GM21723 (cell line): ENCODE measurements around the gene CLEC20A.
A peak's percentile ranks its signal among the peaks of the same experiment; 100 is the strongest.
"Not testable (repeated sequence)": the region's sequence is repeated elsewhere in the genome, so short reads cannot be mapped to it uniquely, and the experiment has no call there.

ENCODE experiments used
- ATAC-seq: cut with Tn5 transposase; IDR thresholded peaks from one replicate; pipeline ENCODE4 v1.9.1; 2021; ENCODE audit warnings: mild to moderate bottlenecking, moderate library complexity; ENCODE audit not compliant: unreplicated experiment

The CLEC20A gene

DNA sequence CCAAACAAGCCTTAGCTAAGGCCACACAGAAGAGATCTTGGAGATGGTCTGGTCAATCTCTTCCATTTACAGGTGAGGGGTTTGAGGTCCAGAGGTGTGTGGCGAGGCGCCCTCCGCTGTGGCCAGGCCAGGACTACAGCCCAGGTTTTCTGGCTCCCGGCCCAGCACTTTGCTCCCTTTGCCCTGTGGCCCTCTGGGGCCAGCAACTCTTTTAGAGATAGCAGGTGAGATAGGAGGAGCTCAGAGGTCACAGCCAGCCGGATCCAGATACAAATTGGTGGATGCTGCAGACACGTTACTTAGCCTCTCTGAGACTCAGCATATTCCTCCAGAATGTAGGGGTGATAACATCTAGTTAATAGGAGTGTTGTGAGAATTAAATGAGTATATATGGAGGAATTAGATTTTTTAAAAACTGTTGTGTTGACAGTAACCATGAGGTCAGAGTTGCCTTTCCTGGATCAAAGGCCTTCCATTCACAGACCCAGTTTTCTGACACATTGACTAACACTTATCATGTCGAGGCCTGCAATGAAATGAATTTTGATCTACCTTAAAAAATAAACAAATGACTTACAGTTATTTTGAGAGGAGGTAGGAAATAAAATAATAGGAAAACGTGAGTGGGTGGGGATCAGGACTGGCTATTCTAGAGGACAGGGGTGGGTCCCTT, 32.7 kb upstream of the CLEC20A start:
- ATAC-seq = no peak

DNA sequence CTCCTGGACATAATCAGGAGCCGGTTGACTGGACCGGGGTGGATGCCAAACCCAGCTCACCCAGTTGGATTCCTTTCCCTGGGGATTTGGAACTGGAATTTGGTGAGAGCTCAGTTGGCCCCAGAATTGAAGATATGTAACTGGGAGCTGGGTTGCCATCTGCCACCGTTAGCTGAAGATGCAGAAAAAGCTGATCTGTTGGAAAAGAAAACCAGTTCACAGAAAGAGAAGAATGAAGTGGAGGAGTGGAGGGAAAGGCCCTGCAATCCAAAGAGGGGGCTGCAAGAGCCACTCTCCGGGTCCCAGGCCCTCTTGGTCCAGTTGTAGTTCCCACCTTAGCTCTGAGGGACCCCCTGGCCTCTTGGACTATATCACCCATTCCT, 32.2 kb upstream of the CLEC20A start:
- ATAC-seq = no peak

DNA sequence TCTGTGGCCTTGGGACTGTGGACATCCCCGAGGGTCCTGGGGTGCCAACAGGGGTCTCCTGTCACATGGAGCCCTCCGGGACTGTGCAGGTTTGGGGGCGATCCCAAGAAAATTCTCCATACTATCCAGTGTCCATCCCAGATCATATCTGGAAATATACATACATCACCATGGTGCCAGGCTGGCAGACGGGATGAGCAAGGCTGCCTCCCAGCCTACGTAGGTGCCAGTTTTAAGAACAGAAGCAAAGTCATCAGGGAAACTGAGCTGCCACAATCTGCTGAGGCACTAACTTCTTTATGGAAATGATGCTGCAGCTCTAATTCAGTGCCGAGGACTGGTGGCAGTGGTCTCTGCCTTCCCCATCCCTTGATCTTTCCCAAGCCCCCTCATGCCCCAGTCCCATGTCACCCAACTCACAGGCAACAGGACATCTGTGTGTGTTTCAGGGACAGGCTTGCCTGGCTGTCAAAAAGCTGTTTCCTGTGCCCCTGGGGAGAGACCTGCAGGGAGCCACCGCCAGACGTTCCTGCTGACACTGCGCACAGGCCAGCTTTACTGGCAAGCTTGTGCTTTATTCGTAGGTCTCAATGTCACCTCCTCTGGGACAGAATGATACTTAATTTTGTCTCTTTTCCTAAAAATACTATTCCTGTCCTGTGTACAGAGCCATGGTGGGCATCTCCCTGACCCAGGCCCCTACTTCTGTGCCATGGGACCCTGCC, 31.6 kb upstream of the CLEC20A start:
- no peak for ATAC-seq

DNA sequence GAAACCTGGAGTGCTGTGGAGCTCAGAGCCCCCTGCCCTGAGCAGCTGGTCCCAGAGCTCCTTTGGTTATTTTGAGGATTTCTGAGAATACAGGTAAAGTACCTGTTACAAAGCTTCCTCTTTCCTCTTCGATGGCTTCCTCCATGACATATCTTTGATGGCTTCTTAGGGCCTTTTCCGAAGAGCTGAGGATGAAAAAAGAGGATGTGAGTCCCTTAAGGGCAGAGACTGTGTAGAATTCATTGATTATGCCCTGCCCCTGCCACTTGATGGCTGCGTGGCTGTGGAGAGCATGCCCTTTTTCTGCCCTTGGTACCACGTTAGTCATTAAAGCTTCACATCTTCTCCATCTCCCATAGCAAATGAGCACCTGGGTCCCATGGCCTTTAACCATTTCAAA, 30.4 kb upstream of the CLEC20A start:
- no peak for ATAC-seq

DNA sequence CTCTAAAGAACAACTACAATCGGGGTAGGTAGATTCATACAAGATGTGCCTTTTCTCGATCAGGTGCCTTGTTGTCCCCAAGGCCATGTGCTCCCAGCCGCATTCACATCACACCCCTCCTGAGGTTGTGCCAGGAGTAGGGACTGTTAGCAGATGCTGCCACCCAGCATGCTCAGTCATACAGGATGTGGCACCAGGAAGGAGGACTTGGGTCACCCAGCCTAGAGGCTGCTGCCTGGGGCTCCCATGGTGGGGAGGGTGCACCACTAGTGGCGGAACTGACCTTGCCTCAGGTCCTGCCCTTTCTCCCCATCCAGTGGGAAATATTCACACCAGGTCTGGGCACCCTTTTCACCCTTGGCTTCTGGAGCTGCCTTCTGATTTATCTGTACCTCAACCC, 24.5 kb upstream of the CLEC20A start:
- ATAC-seq = no peak

DNA sequence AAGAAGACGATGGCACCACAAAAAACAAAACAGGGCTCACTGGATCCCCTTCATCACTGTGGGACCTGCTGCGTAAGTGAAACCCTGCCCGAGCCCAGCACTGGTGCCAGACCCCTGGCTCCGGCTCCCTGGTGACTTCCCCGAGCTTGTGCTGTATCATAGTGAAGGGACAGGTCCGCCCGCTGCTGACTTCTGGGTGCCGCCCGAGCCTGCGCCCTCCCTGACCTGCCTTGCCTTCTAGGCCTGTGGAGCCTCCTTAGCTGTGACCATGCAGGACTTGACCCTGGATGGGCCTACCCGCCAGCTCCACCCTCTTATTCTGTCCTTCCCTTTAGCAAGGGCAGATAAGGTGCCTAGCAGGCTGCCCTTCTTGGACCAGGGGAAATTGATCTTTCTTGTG, 24.0 kb upstream of the CLEC20A start:
- no peak for ATAC-seq

DNA sequence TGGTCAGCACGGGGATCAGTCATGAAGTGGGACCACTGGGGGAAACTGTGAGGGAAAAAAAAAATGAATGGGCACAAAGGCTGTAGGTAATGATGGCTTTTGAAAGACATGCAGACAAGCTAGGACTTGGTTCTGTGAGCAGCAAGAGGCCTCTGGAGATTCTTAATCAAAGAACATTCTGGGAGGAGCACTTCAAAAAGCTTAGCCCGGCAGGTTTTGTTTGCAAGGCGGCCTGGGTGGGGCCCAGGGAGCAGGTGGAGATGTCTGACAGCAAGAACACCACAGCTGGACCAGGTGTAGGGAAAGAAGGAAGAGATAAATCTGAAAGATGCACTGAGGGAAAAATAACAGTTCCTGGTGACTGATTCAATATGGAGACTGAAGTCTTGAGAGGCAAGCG, 22.1 kb upstream of the CLEC20A start:
- no peak for ATAC-seq

DNA sequence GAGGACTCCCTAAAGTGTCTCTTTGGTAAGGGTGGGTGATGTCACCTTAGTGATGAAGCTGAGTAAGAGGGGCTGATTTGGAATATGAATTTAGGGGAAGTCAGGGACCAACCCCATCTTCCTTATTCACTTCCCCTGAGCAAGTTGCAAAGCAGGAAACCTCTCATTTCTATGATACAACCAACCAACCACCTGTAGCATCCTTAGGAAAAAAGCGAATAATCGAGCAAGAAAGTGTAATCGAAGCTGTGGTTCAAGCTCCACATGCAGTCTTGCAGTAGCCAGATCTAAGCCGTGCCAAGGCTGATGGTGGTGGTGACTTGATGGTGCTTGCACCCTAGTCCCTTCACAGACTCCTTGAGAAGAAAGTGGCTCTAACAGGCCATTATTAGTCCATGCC, 19.3 kb upstream of the CLEC20A start:
- no peak for ATAC-seq

DNA sequence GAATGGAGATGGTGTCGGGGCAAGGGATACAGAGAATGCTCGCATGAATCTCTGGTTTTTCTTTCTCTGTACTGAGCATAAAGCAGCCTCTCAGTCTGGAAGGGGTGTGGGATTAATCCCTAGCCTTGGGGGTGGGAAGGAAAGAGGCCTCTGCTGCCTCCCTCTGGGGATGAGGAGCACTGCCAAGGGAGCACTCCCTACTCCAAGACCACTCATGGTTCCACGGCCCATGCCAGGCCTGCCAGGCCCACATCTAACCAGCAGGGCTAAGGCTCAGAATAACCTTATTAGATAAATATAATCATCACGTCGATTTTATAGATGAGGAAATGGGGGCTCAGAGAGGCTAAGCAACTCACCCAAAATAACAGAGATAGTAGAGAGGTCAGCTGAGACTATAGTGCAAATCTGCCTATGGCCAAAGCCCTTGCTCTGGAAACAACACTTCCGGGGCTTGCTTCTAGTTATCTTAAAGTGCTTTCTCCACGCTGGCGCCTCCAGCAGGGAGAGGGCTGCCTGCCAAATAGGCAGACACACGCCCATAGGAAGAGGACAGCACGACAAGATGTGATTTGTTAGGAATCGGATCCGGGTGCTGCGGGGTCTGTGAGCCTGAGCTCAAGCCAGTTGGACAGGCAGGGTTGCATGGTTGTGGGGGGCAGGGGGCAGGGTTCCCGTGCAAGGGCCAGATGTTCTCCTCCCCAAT, 16.7 kb upstream of the CLEC20A start:
- ATAC-seq = no peak

DNA sequence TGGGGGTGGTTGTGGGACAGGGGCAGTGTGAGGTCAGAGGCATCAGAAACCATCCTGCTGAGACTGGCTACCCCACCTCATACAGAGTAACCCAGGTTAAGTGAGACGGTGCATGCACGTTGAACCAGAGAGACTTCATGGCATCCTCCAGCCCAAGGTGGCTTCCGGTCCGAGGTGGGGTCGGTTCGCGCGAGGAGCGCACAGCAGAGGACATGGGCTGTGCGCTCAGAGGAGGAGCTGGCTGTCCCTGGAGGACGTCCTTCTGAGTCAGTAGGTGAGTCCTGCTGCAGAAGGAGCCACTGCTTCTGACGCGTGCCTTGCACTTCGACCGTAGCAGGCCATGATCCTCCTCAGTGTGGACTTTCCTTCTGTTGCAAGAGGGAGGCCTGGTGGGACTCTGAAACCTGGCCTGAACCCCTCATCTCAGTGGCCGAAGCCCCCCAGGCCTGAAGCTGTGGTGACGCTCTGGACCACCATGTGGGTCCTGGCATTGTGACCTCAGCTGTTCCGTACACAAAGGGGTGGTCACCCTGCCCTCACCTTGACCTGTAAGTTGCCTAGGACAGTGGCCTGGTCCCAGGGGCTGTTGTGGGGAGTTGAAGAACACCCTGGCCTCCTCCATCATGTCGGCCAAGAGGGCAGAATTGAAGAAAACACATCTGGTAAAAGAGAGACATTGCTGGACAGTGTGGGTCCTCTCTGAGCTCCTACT, 16.0 kb upstream of the CLEC20A start, which contains the start of gene TEX35:
TSS of gene TEX35 (plus strand) at position 544 of the 712 bp plus-strand sequence. CDS start at position 624, 80 bp downstream.
- ATAC-seq = no peak

DNA sequence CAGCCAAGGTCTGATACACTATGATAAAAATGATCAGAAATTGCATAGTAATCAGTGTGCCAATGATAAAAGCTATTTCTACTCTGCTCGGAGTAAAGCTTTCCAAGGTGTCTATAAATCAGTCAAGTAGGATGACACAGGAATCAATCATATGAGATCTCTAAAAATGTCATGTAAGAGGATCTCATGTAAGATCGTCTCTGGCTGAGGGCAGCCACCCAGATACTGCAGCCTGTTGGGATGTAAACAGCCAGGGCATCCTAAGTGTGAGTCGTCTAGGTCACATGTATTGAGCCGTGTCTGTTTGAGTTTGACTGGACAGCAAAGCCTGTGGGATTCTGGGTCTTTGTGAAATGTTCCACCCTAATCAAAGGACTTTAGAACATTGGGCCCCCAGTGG, 13.4 kb upstream of the CLEC20A start:
- no peak for ATAC-seq

DNA sequence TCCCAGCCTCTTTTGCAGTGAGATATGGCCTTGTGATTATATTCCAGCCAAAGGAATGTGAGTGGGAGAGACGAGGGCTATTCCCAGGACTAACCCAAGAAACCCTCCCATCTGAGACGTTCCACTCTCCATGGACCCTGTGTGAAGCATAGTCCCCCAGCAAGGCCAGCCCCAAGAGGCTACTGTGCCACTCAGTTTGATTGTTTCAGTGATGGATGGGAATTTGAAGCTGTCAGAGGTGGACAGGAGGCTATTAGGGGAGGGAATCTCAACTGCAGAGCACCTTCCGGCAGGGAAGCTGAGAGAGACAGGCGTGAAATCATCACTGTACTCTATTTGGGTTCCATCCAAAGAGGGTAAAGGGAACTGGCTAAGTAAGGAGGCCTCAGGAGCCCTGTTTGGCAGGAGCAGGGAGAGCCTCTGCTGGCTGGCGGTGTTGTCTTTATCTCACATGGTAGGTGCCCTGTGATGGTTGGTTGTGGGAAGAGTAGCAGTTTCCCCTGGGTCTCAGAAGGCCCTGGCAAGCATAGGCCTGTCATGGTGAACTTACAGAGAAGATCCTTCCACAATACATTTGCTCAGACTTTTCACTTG, 12.7 kb upstream of the CLEC20A start:
- ATAC-seq = no peak

DNA sequence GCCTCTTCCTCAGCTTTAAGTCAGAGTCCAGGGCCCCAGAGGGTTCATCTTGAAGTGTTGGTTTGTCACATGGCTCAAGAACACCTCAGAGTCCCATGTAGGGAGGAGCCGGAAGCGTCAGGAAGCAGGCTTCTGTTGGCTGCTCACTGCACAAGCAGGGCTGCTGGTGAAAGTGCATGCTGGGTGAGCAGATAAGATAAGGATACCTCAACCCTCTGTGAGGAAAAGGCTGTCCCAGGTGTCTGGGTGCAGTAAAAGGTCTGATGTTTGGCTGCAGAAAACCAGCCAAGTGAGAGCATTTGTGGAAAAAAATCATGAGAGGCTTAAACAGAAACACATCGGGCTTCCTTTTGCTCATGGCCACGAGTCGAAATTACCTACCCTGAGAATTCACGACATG, 9.9 kb upstream of the CLEC20A start:
- ATAC-seq = no peak

DNA sequence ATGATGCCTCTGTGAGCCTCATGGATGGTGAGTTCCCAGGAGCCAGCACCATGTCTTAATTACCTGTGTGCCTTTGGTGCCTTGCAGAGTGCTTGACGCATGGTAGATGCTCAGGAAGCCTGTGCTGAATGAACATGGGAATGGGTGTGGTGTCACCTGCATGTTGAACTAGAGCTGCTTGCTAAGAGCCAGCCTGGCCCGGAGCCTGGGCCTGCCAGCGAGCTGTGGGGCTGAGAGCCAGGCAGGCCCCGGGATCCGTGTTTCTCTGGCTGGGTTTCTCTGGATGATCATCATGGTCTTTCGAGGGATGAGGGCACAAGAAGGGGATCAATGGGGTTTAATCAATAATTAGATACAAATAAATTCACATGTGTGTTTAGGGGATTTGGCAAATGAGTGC, 9.4 kb upstream of the CLEC20A start:
- no peak for ATAC-seq

DNA sequence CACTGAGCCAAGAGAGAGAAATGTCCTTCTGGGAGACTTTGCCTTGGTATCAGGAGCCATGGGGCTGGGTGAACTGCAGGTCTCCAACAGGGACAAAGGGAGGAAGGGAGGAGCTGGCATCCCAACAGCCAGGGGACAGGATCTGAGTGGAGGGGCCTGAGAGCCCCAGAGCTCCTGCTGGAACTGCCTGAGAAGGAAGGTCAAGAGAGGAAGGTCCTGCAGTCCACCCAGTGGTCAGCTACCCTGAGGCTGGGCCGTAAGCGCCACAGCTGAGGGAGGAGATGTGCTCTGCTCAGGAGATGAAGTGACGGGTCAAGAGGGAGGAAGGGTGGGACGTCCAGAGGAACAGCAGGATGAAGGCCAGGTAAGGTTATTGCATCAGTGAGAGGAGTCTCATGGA, 7.5 kb upstream of the CLEC20A start:
- no peak for ATAC-seq

DNA sequence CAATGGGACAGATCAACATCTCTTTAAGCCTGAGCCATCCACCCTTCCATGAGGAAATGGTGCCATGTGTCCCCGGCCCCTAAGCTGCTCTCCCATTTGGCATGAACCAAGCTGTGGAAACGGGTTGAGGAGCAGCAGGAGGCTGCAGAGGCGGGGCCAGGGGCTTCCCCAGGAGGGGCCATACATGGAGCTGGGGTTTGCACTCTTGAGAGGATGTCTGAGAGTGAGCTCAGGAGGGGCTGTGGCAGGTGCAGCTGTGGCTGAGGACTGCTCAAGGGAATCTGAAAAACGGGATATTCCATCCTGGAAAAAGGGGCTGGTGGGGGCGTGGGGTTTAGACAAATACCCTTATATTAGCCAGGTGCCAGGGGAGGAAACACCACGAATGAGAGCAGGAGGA, 7.1 kb upstream of the CLEC20A start:
- ATAC-seq = no peak

DNA sequence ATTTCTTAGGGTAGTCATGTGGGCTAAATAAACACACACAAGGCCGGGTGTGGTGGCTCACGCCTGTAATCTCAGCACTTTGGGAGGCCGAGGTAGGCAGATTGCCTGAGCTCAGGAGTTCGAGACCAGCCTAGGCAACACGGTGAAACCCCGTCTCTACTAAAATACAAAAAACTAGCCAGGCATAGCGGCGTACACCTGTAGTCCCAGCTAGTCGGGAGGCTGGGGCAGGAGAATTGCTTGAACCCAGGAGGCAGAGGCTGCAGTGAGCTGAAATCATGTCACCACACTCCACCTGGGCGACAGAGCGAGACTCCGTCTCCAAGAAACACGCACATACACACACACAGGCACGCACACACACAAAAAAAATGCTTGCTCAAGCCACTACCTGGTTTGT, 6.6 kb upstream of the CLEC20A start:
- ATAC-seq = not testable (repeated sequence)

DNA sequence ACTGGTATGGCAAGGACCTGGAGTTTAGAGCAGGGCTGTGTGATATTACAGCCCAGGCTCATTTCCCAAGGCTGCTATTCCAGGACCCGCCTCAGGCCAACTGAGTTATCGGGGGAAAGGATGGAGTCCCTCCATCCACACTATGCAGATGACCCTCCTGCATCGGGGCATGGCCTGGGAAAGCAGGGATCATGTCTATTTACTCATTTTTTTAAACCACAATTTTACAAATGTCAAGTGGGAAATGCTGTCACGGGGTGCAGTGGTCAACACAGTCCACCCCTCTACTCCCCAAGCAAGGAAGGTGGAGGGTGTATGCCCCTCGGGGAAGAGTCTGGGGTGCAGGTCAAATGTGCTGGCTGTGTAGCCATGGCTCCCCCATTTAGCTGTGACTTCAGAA, 6.1 kb upstream of the CLEC20A start:
- no peak for ATAC-seq

DNA sequence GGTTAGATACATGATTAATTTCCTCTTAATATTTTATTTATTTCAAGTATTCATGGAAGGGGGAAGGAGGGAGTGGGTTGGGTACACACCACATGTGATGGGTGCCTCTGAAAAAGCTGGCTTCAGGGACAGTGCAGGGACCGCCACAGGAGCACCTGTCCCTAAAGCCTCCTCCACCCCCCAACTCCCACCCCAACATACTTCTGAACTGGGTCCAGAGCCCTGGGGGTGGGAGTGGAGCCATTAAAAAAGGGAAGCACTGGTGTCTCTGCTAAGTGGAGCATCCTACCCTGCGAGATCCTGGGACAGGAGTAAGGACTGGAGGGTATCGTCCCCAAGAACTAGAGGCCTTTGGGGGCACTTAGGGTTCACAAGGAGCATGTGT, 5.6 kb upstream of the CLEC20A start:
- ATAC-seq = no peak

DNA sequence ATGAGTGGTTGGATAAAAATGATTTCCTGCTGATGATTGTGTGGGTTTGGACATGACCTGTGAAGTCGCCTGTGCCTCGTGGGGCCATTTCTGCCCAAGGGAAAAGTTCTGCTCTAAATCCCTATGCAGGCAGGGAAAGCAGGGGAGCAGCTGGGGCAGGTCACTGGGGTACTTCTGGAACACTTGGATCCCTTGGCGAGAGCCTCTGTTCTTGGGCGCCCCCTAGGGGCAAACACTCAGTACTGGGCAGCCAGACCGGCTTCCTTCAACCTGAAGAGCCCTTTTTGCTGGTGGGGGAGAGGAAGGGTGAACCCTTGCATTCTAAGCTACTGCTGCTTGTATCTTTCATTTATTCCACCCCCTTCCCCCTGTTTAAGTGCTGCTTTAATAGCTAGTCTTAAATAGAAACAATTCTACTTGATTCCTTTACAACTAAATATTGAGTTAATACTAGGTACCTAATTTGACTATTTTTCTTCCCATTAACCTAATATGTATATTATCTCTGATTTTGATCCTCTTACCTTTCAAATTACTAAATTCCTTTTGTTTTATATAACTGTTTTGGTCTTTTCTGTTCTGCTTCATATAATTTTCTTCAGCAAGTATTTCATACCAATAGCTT, 5.1 kb upstream of the CLEC20A start:
- peak; percentile 90 for ATAC-seq
